HepG2 (cell line): ENCODE results near the gene PCGF5. TPM values are rescaled to one million over a fixed set of nuclear protein-coding genes. Genes with fewer than 3 reads are reported as not detected.
A peak's percentile ranks its signal among the peaks of the same experiment; 100 is the strongest.

ENCODE experiments used
- AGO2 ChIP-seq: fragments of 200-400 bp; formaldehyde crosslinking; optimal IDR thresholded peaks from 2 replicates; pipeline ENCODE3; 2017; ENCODE audit warnings: mild to moderate bottlenecking, low read depth, low read length, moderate library complexity
- CENPX ChIP-seq: sonication (generic); formaldehyde crosslinking; IDR thresholded peaks from 2 replicates; pipeline ENCODE4 v1.9.0; 2021; ENCODE audit warnings: mild to moderate bottlenecking, missing genetic modification reagents, moderate library complexity
- FOXA3 ChIP-seq: IDR thresholded peaks from 2 replicates; pipeline ENCODE4 v1.6.1; 2016; ENCODE audit warnings: missing genetic modification reagents, missing compliant biosample characterization
- FOXK1 ChIP-seq: sonication (generic); formaldehyde crosslinking; IDR thresholded peaks from 2 replicates; pipeline ENCODE4 v1.4.0; 2020; ENCODE audit warnings: low read depth, missing genetic modification reagents, borderline replicate concordance
- KLF9 ChIP-seq: IDR thresholded peaks from 2 replicates; pipeline ENCODE4 v1.6.1; 2016; ENCODE audit warnings: low read depth
- LCORL ChIP-seq, 2 experiments: fragments of 450-650 bp in 1 of 2; sonication (generic) in 1 of 2; formaldehyde crosslinking in 1 of 2; IDR thresholded peaks; 2 replicates each; pipeline versions ENCODE4 v1.5.0 to v1.6.1; 2017 to 2020; ENCODE audit warnings: antibody characterized with exemption in 1 of 2, missing genetic modification reagents in 1 of 2
- MAF1 ChIP-seq: sonication (generic); formaldehyde crosslinking; IDR thresholded peaks from 2 replicates; pipeline ENCODE4 v1.5.0; 2020; ENCODE audit warnings: missing genetic modification reagents, borderline replicate concordance
- MATR3 ChIP-seq: sonication (generic); formaldehyde crosslinking; IDR thresholded peaks from 2 replicates; pipeline ENCODE4 v1.4.0; 2020; ENCODE audit warnings: missing genetic modification reagents
- MED13 ChIP-seq: sonication (generic); formaldehyde crosslinking; IDR thresholded peaks from 2 replicates; pipeline ENCODE4 v1.5.0; 2020; ENCODE audit warnings: missing genetic modification reagents
- MLLT10 ChIP-seq: sonication (generic); formaldehyde crosslinking; IDR thresholded peaks from 2 replicates; pipeline ENCODE4 v1.4.0; 2020; ENCODE audit warnings: missing genetic modification reagents
- NRL ChIP-seq: sonication (generic); formaldehyde crosslinking; IDR thresholded peaks from 2 replicates; pipeline ENCODE4 v1.5.0; 2020; ENCODE audit warnings: missing genetic modification reagents, mild to moderate bottlenecking, moderate library complexity, borderline replicate concordance
- RBAK ChIP-seq: sonication (generic); formaldehyde crosslinking; IDR thresholded peaks from 2 replicates; pipeline ENCODE4 v1.5.1; 2020; ENCODE audit warnings: mild to moderate bottlenecking, missing genetic modification reagents
- RBM22 ChIP-seq: fragments of 200-400 bp; formaldehyde crosslinking; optimal IDR thresholded peaks from 2 replicates; pipeline ENCODE3; 2017; ENCODE audit warnings: mild to moderate bottlenecking, low read length, moderate library complexity
- SP140L ChIP-seq: sonication (generic); formaldehyde crosslinking; IDR thresholded peaks from 2 replicates; pipeline ENCODE4 v1.4.0; 2020; ENCODE audit warnings: missing genetic modification reagents, borderline replicate concordance
- ZBTB44 ChIP-seq: sonication (generic); formaldehyde crosslinking; IDR thresholded peaks from 2 replicates; pipeline ENCODE4 v1.4.0; 2020; ENCODE audit warnings: missing genetic modification reagents
- ZBTB49 ChIP-seq: sonication (generic); formaldehyde crosslinking; IDR thresholded peaks from 2 replicates; pipeline ENCODE4 v1.4.0; 2020; ENCODE audit warnings: missing genetic modification reagents, borderline replicate concordance
- ZC3H4 ChIP-seq: sonication (generic); formaldehyde crosslinking; IDR thresholded peaks from 2 replicates; pipeline ENCODE4 v1.4.0; 2020; ENCODE audit warnings: missing genetic modification reagents, borderline replicate concordance
- ZMYM3 ChIP-seq: sonication (generic); formaldehyde crosslinking; IDR thresholded peaks from 2 replicates; pipeline ENCODE4 v1.5.1; 2020; ENCODE audit warnings: mild to moderate bottlenecking, missing genetic modification reagents
- ZNF512B ChIP-seq: sonication (generic); formaldehyde crosslinking; IDR thresholded peaks from 2 replicates; pipeline ENCODE4 v1.5.1; 2020; ENCODE audit warnings: missing genetic modification reagents, mild to moderate bottlenecking, borderline replicate concordance
- ZNF564 ChIP-seq: sonication (generic); formaldehyde crosslinking; IDR thresholded peaks from 2 replicates; pipeline ENCODE4 v1.8.1; 2023; ENCODE audit warnings: mild to moderate bottlenecking, missing genetic modification reagents
- ZNF577 ChIP-seq: sonication (generic); formaldehyde crosslinking; IDR thresholded peaks from 2 replicates; pipeline ENCODE4 v1.4.0; 2020; ENCODE audit warnings: mild to moderate bottlenecking, low read depth, missing genetic modification reagents, borderline replicate concordance
- ZNF766 ChIP-seq: sonication (generic); formaldehyde crosslinking; IDR thresholded peaks from 2 replicates; pipeline ENCODE4 v1.5.0; 2020; ENCODE audit warnings: missing genetic modification reagents, borderline replicate concordance
- ZNF775 ChIP-seq: sonication (generic); formaldehyde crosslinking; IDR thresholded peaks from 2 replicates; pipeline ENCODE4 v1.4.0; 2020; ENCODE audit warnings: missing genetic modification reagents, mild to moderate bottlenecking, moderate library complexity, borderline replicate concordance
- ZNF879 ChIP-seq: sonication (generic); formaldehyde crosslinking; IDR thresholded peaks from 2 replicates; pipeline ENCODE4 v1.8.1; 2023; ENCODE audit warnings: missing genetic modification reagents
- polyA plus RNA-seq, 8 experiments: library from polyadenylated mRNA; depleted of rRNA in 3 of 8; stranded (reverse) in 7 of 8; unstranded in 1 of 8; fragments of >200 nt; fragmentation: Illumina TruSeq in 4 of 8; extraction: Trizol in 4 of 8; gene quantifications; 2 replicates each; pipeline versions ENCODE4 v1.2.1 to v1.2.3, GENCODE V29; 2011 to 2016; ENCODE audit warnings: low read depth in 4 of 8, missing spikeins in 1 of 8, mixed read lengths in 1 of 8; ENCODE audit not compliant: insufficient read depth in 1 of 8
- total RNA-seq, 5 experiments: library from RNA; depleted of rRNA; stranded (reverse); fragments of >200 nt; fragmentation: Illumina TruSeq; extraction: Trizol; gene quantifications; 2 replicates each; pipeline ENCODE4 v1.2.3, GENCODE V29; 2016; ENCODE audit warnings: low read depth in 1 of 5

PCGF5 gene
- total and polyA plus RNA-seq, 2 of the 13 experiments (the other 11 are each of a cell fraction or from before 2014, with no cell fraction given), result 61.3 to 138 TPM

GRCh38 chr10:91219371-91220193 is 881 bp upstream of the PCGF5 start (continued):
- TF ChIP-seq ZBTB49 (CRISPR knock-in tag) (no peak), ZNF564 (no peak), ZNF577 (CRISPR knock-in tag) (no peak), ZBTB44 (CRISPR knock-in tag) (no peak), RBM22 (no peak), FOXA3 (peak; percentile 85), SP140L (CRISPR knock-in tag) (no peak), LCORL (IDR thresholded peaks at IDR 0.05) (no peak), LCORL (CRISPR knock-in tag; IDR thresholded peaks at IDR 0.05) (0 out of 2 replicates have a peak, but pooled peaks have one; percentile 78), MATR3 (CRISPR knock-in tag) (no peak), MLLT10 (CRISPR knock-in tag) (no peak), ZNF766 (CRISPR knock-in tag) (no peak), ZNF775 (CRISPR knock-in tag) (no peak), NRL (CRISPR knock-in tag) (no peak), MED13 (CRISPR knock-in tag) (no peak), KLF9 (CRISPR knock-in tag) (no peak), ZC3H4 (CRISPR knock-in tag) (no peak), RBAK (CRISPR knock-in tag) (no peak), CENPX (CRISPR knock-in tag) (no peak), MAF1 (CRISPR knock-in tag) (no peak), FOXK1 (CRISPR knock-in tag) (peak; percentile 66; the same call in 1 of the 2 replicates), ZNF512B (CRISPR knock-in tag) (no peak), ZMYM3 (CRISPR knock-in tag) (no peak), AGO2 (no peak), ZNF879 (no peak)
